Measurements from ENCODE around the gene HMX1.

GRCh38 chr4:8874896-8875680 lies 3.4 kb upstream of the HMX1 start:
- TF ChIP-seq MYC (IDR thresholded peaks at IDR 0.05; ENCODE audit: low read depth, low read length), result no peak
- TF ChIP-seq, protein P1, sequence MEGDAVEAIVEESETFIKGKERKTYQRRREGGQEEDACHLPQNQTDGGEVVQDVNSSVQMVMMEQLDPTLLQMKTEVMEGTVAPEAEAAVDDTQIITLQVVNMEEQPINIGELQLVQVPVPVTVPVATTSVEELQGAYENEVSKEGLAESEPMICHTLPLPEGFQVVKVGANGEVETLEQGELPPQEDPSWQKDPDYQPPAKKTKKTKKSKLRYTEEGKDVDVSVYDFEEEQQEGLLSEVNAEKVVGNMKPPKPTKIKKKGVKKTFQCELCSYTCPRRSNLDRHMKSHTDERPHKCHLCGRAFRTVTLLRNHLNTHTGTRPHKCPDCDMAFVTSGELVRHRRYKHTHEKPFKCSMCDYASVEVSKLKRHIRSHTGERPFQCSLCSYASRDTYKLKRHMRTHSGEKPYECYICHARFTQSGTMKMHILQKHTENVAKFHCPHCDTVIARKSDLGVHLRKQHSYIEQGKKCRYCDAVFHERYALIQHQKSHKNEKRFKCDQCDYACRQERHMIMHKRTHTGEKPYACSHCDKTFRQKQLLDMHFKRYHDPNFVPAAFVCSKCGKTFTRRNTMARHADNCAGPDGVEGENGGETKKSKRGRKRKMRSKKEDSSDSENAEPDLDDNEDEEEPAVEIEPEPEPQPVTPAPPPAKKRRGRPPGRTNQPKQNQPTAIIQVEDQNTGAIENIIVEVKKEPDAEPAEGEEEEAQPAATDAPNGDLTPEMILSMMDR (IDR thresholded peaks at IDR 0.05; ENCODE audit: low read depth, low read length), result no peak

Measured in NB4 (cell line).